ENCODE results near the gene VASH1.
A peak's percentile ranks its signal among the peaks of the same experiment; 100 is the strongest.

Gene VASH1

GRCh38 chr14:76752744-76753143, 8.5 kb upstream of the VASH1 start:
- no peak for DNase-seq

- DNase-seq: no peak
Measured at GRCh38 chr14:76753541-76754198, 7.6 kb upstream of the VASH1 start.

- DNase-seq: no peak
Measured at GRCh38 chr14:76754586-76754985, 6.7 kb upstream of the VASH1 start.

- DNase-seq: no peak
Measured at GRCh38 chr14:76755610-76756370, 5.5 kb upstream of the VASH1 start.

GRCh38 chr14:76756371-76756750, 4.9 kb upstream of the VASH1 start:
- DNase-seq: no peak

- no peak for DNase-seq
Measured at GRCh38 chr14:76759589-76759988, 1.7 kb upstream of the VASH1 start.

- no peak for DNase-seq
Measured at GRCh38 chr14:76760331-76761135, 735 bp upstream of the VASH1 start.

- DNase-seq: no peak
Measured at GRCh38 chr14:76761960-76762410, 717 bp downstream of the VASH1 start.

- no peak for DNase-seq
Measured at GRCh38 chr14:76762411-76763095, 1.3 kb downstream of the VASH1 start.

- no peak for DNase-seq
Measured at GRCh38 chr14:76763096-76764041, 2.1 kb downstream of the VASH1 start.

GRCh38 chr14:76765461-76765931, 4.2 kb downstream of the VASH1 start:
- no peak for DNase-seq

GRCh38 chr14:76767681-76768656, 6.7 kb downstream of the VASH1 start:
- DNase-seq: peak; percentile 64

- no peak for DNase-seq
Measured at GRCh38 chr14:76768671-76769500, 7.6 kb downstream of the VASH1 start.

GRCh38 chr14:76769636-76770292, 8.5 kb downstream of the VASH1 start:
- DNase-seq: no peak

GRCh38 chr14:76770521-76771436, 9.5 kb downstream of the VASH1 start:
- DNase-seq: no peak

GRCh38 chr14:76771437-76771980, 10.2 kb downstream of the VASH1 start:
- no peak for DNase-seq
